Epithelial cell of esophagus (primary cell): ENCODE data around the gene NOX4.

Experiments
- DNase-seq: peaks from one replicate; pipeline ENCODE4 v3.0.0; 2010; ENCODE audit warnings: low read depth
- H3K4me3 ChIP-seq: 2 replicates; pipeline ENCODE4 v1.5.1; 2011; ENCODE audit warnings: mild to moderate bottlenecking, low read length, control low read depth
- TF ChIP-seq, protein P1 (sequence below): IDR thresholded peaks from 2 replicates; pipeline ENCODE4 v1.5.1; 2011; ENCODE audit warnings: low read depth, mild to moderate bottlenecking, low read length, control low read depth, inconsistent platforms; ENCODE audit not compliant: insufficient read depth; ENCODE audit errors: missing control alignments

The NOX4 gene

GRCh38 chr11:89521792-89522191 lies 30.6 kb upstream of the NOX4 start:
- DNase-seq: no peak
- TF ChIP-seq, protein P1, sequence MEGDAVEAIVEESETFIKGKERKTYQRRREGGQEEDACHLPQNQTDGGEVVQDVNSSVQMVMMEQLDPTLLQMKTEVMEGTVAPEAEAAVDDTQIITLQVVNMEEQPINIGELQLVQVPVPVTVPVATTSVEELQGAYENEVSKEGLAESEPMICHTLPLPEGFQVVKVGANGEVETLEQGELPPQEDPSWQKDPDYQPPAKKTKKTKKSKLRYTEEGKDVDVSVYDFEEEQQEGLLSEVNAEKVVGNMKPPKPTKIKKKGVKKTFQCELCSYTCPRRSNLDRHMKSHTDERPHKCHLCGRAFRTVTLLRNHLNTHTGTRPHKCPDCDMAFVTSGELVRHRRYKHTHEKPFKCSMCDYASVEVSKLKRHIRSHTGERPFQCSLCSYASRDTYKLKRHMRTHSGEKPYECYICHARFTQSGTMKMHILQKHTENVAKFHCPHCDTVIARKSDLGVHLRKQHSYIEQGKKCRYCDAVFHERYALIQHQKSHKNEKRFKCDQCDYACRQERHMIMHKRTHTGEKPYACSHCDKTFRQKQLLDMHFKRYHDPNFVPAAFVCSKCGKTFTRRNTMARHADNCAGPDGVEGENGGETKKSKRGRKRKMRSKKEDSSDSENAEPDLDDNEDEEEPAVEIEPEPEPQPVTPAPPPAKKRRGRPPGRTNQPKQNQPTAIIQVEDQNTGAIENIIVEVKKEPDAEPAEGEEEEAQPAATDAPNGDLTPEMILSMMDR: no peak
- H3K4me3 ChIP-seq: no peak overlapping the region

- H3K4me3 ChIP-seq: no peak overlapping the region
- DNase-seq: no peak
- TF ChIP-seq, protein P1: no peak
Observed at GRCh38 chr11:89521294-89521693, 30.1 kb upstream of the NOX4 start.

- no peak for DNase-seq
- TF ChIP-seq, protein P1: no peak
- no peak overlapping the region for H3K4me3 ChIP-seq
Observed at GRCh38 chr11:89516496-89516895, 25.3 kb upstream of the NOX4 start.

DNA sequence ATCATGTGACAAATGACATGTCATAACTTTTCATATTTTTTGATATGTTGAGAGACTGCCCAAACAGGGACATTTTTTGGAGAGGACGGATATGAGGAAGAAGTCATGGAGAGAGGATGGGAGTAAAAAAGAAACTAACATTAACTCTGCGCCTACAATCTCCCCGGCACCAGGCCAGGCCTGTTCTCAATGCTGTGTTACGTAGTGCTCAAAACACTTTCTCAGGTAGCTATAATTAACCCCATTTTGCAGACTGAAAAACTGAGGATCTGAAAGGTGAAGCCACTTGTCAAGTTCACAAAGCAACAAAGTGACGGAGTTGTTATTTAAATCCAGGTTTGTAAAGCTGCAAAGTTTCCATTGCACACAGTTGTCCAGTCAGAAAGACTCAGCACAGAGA lies 17.4 kb upstream of the NOX4 start:
- no peak for DNase-seq
- TF ChIP-seq, protein P1: no peak

GRCh38 chr11:89504270-89504669 lies 13.1 kb upstream of the NOX4 start:
- TF ChIP-seq, protein P1: no peak

More for the DNA sequence above, 17.4 kb upstream of the NOX4 start:
- H3K4me3 ChIP-seq: no peak overlapping the region

DNA sequence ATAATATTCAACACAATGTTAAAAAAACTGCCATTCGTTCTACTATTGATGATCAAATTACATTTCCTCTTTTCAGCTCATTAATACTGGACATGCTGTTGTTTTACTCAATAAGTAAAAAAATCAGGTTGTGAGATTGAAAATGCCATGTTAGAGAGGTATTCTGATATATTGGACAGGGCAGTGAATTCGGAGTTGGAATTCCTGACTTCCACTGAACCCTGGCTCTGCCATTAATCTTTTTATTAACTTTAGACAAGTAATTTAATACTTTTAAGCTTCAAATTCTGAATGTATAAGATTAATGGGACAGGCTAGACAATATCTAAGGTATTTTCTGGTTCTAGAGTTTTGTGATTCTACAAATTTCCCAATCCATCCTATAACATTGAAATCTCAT lies 12.2 kb upstream of the NOX4 start:
- DNase-seq: no peak
- TF ChIP-seq, protein P1: no peak
- no peak overlapping the region for H3K4me3 ChIP-seq

More at GRCh38 chr11:89504270-89504669, 13.1 kb upstream of the NOX4 start:
- DNase-seq: no peak
- no peak overlapping the region for H3K4me3 ChIP-seq

- no peak overlapping the region for H3K4me3 ChIP-seq
- DNase-seq: no peak
- TF ChIP-seq, protein P1: no peak
Observed at GRCh38 chr11:89502301-89502700, 11.1 kb upstream of the NOX4 start.
